Activated CD4-positive, alpha-beta T cell treated with anti-CD3 and anti-CD28 coated beads, Interleukin-2, amount 10 ng/mL, durations not matched to agents 24 days and 14 days (primary cell): ENCODE results near the gene PRDM8. TPM values are rescaled to one million over a fixed set of nuclear protein-coding genes. Genes with fewer than 3 reads are reported as not detected.

ENCODE experiments used
- DNase-seq: peaks from one replicate; pipeline ENCODE4 v3.0.0; 2022
- H3K27ac Mint-ChIP-seq: one replicate; pipeline ENCODE4 v1.8.0; 2022; ENCODE audit warnings: mild to moderate bottlenecking, mixed read lengths
- H3K27me3 Mint-ChIP-seq: one replicate; pipeline ENCODE4 v1.8.0; 2022; ENCODE audit warnings: mixed read lengths
- H3K36me3 Mint-ChIP-seq: one replicate; pipeline ENCODE4 v1.8.0; 2022; ENCODE audit warnings: low read depth, mild to moderate bottlenecking, mixed read lengths
- H3K4me1 Mint-ChIP-seq: one replicate; pipeline ENCODE4 v1.8.0; 2021; ENCODE audit warnings: mixed read lengths
- H3K4me3 Mint-ChIP-seq: one replicate; pipeline ENCODE4 v1.8.0; 2022; ENCODE audit warnings: mild to moderate bottlenecking, moderate library complexity, mixed read lengths
- H3K9me3 Mint-ChIP-seq: one replicate; pipeline ENCODE4 v1.8.0; 2021; ENCODE audit warnings: mixed read lengths
- intact Hi-C: fragments of 100-400 bp; cut with micrococcal nuclease; formaldehyde crosslinking; loops from one replicate; pipeline ENCODE4 v1.15.1; 2023
- total RNA-seq: library from RNA; stranded (reverse); gene quantifications from 2 replicates; pipeline ENCODE4 v1.2.3, GENCODE V29; 2022

PRDM8 gene
- 3.6 and 4.6 TPM in 2 replicates for total RNA-seq

- peaks cover 36% of the 10 kb centered on the region for H3K36me3 Mint-ChIP-seq
- peak; percentile 73 for DNase-seq
These were observed at the start of gene PRDM8 for GRCh38 chr4:80196922-80197573. Gene PRDM8 (plus strand): TSS chr4:80197503. CDS start chr4:80200081, 2,578 bp downstream.

GRCh38 chr4:80150387-80151180, 46.7 kb upstream of the PRDM8 start:
- DNase-seq: no peak
- H3K27ac Mint-ChIP-seq: no peak overlapping the region
- peaks cover 18% of the 10 kb centered on the region for H3K4me1 Mint-ChIP-seq
- H3K36me3 Mint-ChIP-seq: no peaks in the 10 kb centered on the region
- intact Hi-C loops: no loop called here
- no peak overlapping the region for H3K4me3 Mint-ChIP-seq
- H3K27me3 Mint-ChIP-seq: peaks cover 7% of the 10 kb centered on the region
- no peaks in the 10 kb centered on the region for H3K9me3 Mint-ChIP-seq

More at GRCh38 chr4:80196922-80197573, at the start of gene PRDM8:
- intact Hi-C loops: no loop called here
- Mint-ChIP-seq H3K4me3 (peak within 1 kb of the TSS; percentile 62), H3K27ac (no peak within 1 kb of the TSS), H3K9me3 (no peaks in the 10 kb centered on the region), H3K27me3 (peaks cover 72% of the 10 kb centered on the region), H3K4me1 (peaks cover 23% of the 10 kb centered on the region)

- Mint-ChIP-seq H3K36me3 (no peaks in the 10 kb centered on the region), H3K27me3 (peaks cover 7% of the 10 kb centered on the region), H3K27ac (no peak overlapping the region), H3K4me3 (no peak overlapping the region), H3K4me1 (peaks cover 18% of the 10 kb centered on the region), H3K9me3 (peaks cover under 1% of the 10 kb centered on the region)
- intact Hi-C loops: no loop called here
- no peak for DNase-seq
These were observed 45.3 kb upstream of the PRDM8 start for GRCh38 chr4:80151981-80152380.

GRCh38 chr4:80153874-80154544, 43.3 kb upstream of the PRDM8 start:
- peak overlapping the region; percentile 88 for H3K27ac Mint-ChIP-seq
- H3K36me3 Mint-ChIP-seq: peaks cover 4% of the 10 kb centered on the region
- H3K27me3 Mint-ChIP-seq: peaks cover 7% of the 10 kb centered on the region
- H3K9me3 Mint-ChIP-seq: peaks cover 17% of the 10 kb centered on the region
- peaks cover 18% of the 10 kb centered on the region for H3K4me1 Mint-ChIP-seq
- DNase-seq: no peak
- H3K4me3 Mint-ChIP-seq: peak overlapping the region; percentile 43
- intact Hi-C loops: loop anchor here (1.0 kb wide), 5 partner anchors 15 to 96 kb away; no protein-coding TSS in a partner anchor

GRCh38 chr4:80154545-80154933, 42.8 kb upstream of the PRDM8 start:
- intact Hi-C loops: loop anchor here (1.0 kb wide), 5 partner anchors 15 to 96 kb away; no protein-coding TSS in a partner anchor
- peaks cover 4% of the 10 kb centered on the region for H3K36me3 Mint-ChIP-seq
- DNase-seq: no peak
- H3K27me3 Mint-ChIP-seq: peaks cover 5% of the 10 kb centered on the region
- H3K27ac Mint-ChIP-seq: peak overlapping the region; percentile 88
- H3K9me3 Mint-ChIP-seq: peaks cover 21% of the 10 kb centered on the region
- peaks cover 18% of the 10 kb centered on the region for H3K4me1 Mint-ChIP-seq
- H3K4me3 Mint-ChIP-seq: peak overlapping the region; percentile 43

GRCh38 chr4:80155316-80155982, 41.9 kb upstream of the PRDM8 start:
- H3K27me3 Mint-ChIP-seq: peaks cover 5% of the 10 kb centered on the region
- H3K36me3 Mint-ChIP-seq: peaks cover 4% of the 10 kb centered on the region
- intact Hi-C loops: no loop called here
- no peak for DNase-seq
- no peak overlapping the region for H3K4me3 Mint-ChIP-seq
- H3K27ac Mint-ChIP-seq: peak overlapping the region; percentile 88
- peaks cover 21% of the 10 kb centered on the region for H3K9me3 Mint-ChIP-seq
- H3K4me1 Mint-ChIP-seq: peaks cover 18% of the 10 kb centered on the region

- no peak overlapping the region for H3K4me3 Mint-ChIP-seq
- DNase-seq: no peak
- H3K27ac Mint-ChIP-seq: no peak overlapping the region
- intact Hi-C loops: no loop called here
- peaks cover 3% of the 10 kb centered on the region for H3K27me3 Mint-ChIP-seq
- H3K4me1 Mint-ChIP-seq: peaks cover 18% of the 10 kb centered on the region
- H3K36me3 Mint-ChIP-seq: peaks cover 4% of the 10 kb centered on the region
- peaks cover 21% of the 10 kb centered on the region for H3K9me3 Mint-ChIP-seq
These were observed 40.9 kb upstream of the PRDM8 start for GRCh38 chr4:80156410-80156809.

- peaks cover 5% of the 10 kb centered on the region for H3K4me1 Mint-ChIP-seq
- intact Hi-C loops: no loop called here
These were observed 35.8 kb upstream of the PRDM8 start for GRCh38 chr4:80161413-80162058.

GRCh38 chr4:80162418-80162817, 34.9 kb upstream of the PRDM8 start:
- peaks cover 24% of the 10 kb centered on the region for H3K9me3 Mint-ChIP-seq
- H3K4me1 Mint-ChIP-seq: peaks cover 5% of the 10 kb centered on the region
- no peak overlapping the region for H3K4me3 Mint-ChIP-seq
- H3K27me3 Mint-ChIP-seq: peaks cover 12% of the 10 kb centered on the region
- no peak overlapping the region for H3K27ac Mint-ChIP-seq
- peaks cover 4% of the 10 kb centered on the region for H3K36me3 Mint-ChIP-seq
- DNase-seq: no peak
- intact Hi-C loops: no loop called here

More at GRCh38 chr4:80161413-80162058, 35.8 kb upstream of the PRDM8 start:
- H3K9me3 Mint-ChIP-seq: peaks cover 28% of the 10 kb centered on the region
- no peak overlapping the region for H3K4me3 Mint-ChIP-seq
- peaks cover 10% of the 10 kb centered on the region for H3K27me3 Mint-ChIP-seq
- no peak for DNase-seq
- no peak overlapping the region for H3K27ac Mint-ChIP-seq
- H3K36me3 Mint-ChIP-seq: peaks cover 4% of the 10 kb centered on the region

GRCh38 chr4:80165855-80166254, 31.4 kb upstream of the PRDM8 start:
- Mint-ChIP-seq H3K4me1 (peaks cover 12% of the 10 kb centered on the region), H3K9me3 (peaks cover 14% of the 10 kb centered on the region), H3K27ac (no peak overlapping the region), H3K27me3 (peaks cover 12% of the 10 kb centered on the region), H3K4me3 (no peak overlapping the region), H3K36me3 (peaks cover 3% of the 10 kb centered on the region)
- intact Hi-C loops: no loop called here
- DNase-seq: no peak

GRCh38 chr4:80171251-80171650, 26.1 kb upstream of the PRDM8 start:
- Mint-ChIP-seq H3K36me3 (peaks cover 4% of the 10 kb centered on the region), H3K4me1 (peaks cover 50% of the 10 kb centered on the region), H3K27ac (peak overlapping the region; percentile 95), H3K9me3 (peaks cover 7% of the 10 kb centered on the region), H3K27me3 (peaks cover 1% of the 10 kb centered on the region), H3K4me3 (peak overlapping the region; percentile 68)
- intact Hi-C loops: no loop called here
- peak; percentile 60 for DNase-seq

- H3K36me3 Mint-ChIP-seq: peaks cover 7% of the 10 kb centered on the region
- H3K9me3 Mint-ChIP-seq: peaks cover 10% of the 10 kb centered on the region
- peaks cover under 1% of the 10 kb centered on the region for H3K27me3 Mint-ChIP-seq
- peak overlapping the region; percentile 68 for H3K4me3 Mint-ChIP-seq
- peak overlapping the region; percentile 95 for H3K27ac Mint-ChIP-seq
- intact Hi-C loops: loop anchor here (1.0 to 2.0 kb wide), 3 partner anchors 17 to 113 kb away; no protein-coding TSS in a partner anchor
- peaks cover 50% of the 10 kb centered on the region for H3K4me1 Mint-ChIP-seq
- peak; percentile 57 for DNase-seq
These were observed 25.6 kb upstream of the PRDM8 start for GRCh38 chr4:80171656-80172055.

- peak; percentile 78 for DNase-seq
These were observed 25.1 kb upstream of the PRDM8 start for GRCh38 chr4:80172203-80172602.

More at GRCh38 chr4:80172203-80172602, 25.1 kb upstream of the PRDM8 start:
- peak overlapping the region; percentile 68 for H3K4me3 Mint-ChIP-seq
- peaks cover 8% of the 10 kb centered on the region for H3K36me3 Mint-ChIP-seq
- intact Hi-C loops: loop anchor here (1.0 to 2.0 kb wide), 3 partner anchors 18 to 113 kb away; no protein-coding TSS in a partner anchor
- peak overlapping the region; percentile 95 for H3K27ac Mint-ChIP-seq
- H3K4me1 Mint-ChIP-seq: peaks cover 50% of the 10 kb centered on the region
- H3K9me3 Mint-ChIP-seq: peaks cover 13% of the 10 kb centered on the region
- H3K27me3 Mint-ChIP-seq: no peaks in the 10 kb centered on the region
